Panc1 (cell line): ENCODE data around the gene TBC1D22A. TPM values are rescaled to one million over a fixed set of nuclear protein-coding genes. Genes with fewer than 3 reads are reported as not detected.

ENCODE experiments used
- ATAC-seq: fragments of 200-7000 bp; cut with Tn5 transposase; 2 replicates; pipeline ENCODE4 v1.9.1; 2020; ENCODE audit warnings: mild to moderate bottlenecking, moderate library complexity
- BruUV-seq: library from RNA; stranded (reverse); fragments of 400-500 nt; replicated peaks from 2 replicates; lab custom pipeline; 2021; lab: Mats Ljungman, UMichigan
- CTCF ChIA-PET: fragments of 300-600 bp; sonication (Branson Sonifier 250); formaldehyde crosslinking; loops from one replicate; lab custom pipeline; 2022; ENCODE audit warnings: antibody characterized with exemption; lab: Charles Lee
- POLR2A ChIA-PET: fragments of 300-600 bp; sonication (Branson Sonifier 250); formaldehyde crosslinking; loops from one replicate; lab custom pipeline; 2022; ENCODE audit warnings: antibody characterized with exemption; lab: Charles Lee
- DNase-seq: peaks from one replicate; pipeline ENCODE4 v3.0.0-alpha.2; 2010; ENCODE audit warnings: low read depth, low spot score
- H3K27ac ChIP-seq: 2 replicates; pipeline ENCODE4 v1.5.1; 2011; ENCODE audit warnings: mild to moderate bottlenecking, low read length, inconsistent platforms
- H3K27me3 ChIP-seq: fragments of 200-500 bp; sonication (Bioruptor generic); 2 replicates; pipeline ENCODE4 v1.6.0; 2014; ENCODE audit warnings: low read length, inconsistent platforms; ENCODE audit not compliant: control insufficient read depth, insufficient read depth
- H3K36me3 ChIP-seq: fragments of 200-500 bp; sonication (Bioruptor generic); 2 replicates; pipeline ENCODE4 v1.5.1; 2014; ENCODE audit warnings: inconsistent platforms, mild to moderate bottlenecking, low read length, moderate library complexity; ENCODE audit not compliant: control insufficient read depth, insufficient read depth
- H3K4me1 ChIP-seq: 2 replicates; pipeline ENCODE4 v1.5.1; 2011; ENCODE audit warnings: inconsistent platforms, mild to moderate bottlenecking, low read length, moderate library complexity; ENCODE audit not compliant: control insufficient read depth, insufficient read depth
- H3K4me3 ChIP-seq, 2 experiments: 2 replicates each; pipeline ENCODE4 v1.5.1; 2011 to 2012; ENCODE audit warnings: low read depth in 2 of 2, low read length in 2 of 2, mild to moderate bottlenecking in 2 of 2, inconsistent platforms in 1 of 2, moderate library complexity in 1 of 2
- H3K9me3 ChIP-seq: fragments of 200-500 bp; sonication (Bioruptor generic); 2 replicates; pipeline ENCODE4 v1.5.1; 2014; ENCODE audit warnings: low read depth, mild to moderate bottlenecking, inconsistent platforms, low read length, moderate library complexity; ENCODE audit not compliant: control insufficient read depth, insufficient read depth
- CTCF ChIP-seq: fragments of 450-650 bp; IDR thresholded peaks from 2 replicates; pipeline ENCODE4 v1.5.1; 2017; ENCODE audit warnings: mild to moderate bottlenecking
- POLR2AphosphoS5 ChIP-seq: IDR thresholded peaks from 2 replicates; pipeline ENCODE4 v1.6.1; 2012; ENCODE audit warnings: mild to moderate bottlenecking, low read depth, low read length, moderate library complexity
- REST ChIP-seq, 2 experiments: IDR thresholded peaks; 2 replicates each; pipeline ENCODE4 v1.6.1; 2011 to 2012; ENCODE audit warnings: low read depth in 2 of 2, control low read depth in 1 of 2, low read length in 1 of 2, mild to moderate bottlenecking in 1 of 2, moderate library complexity in 1 of 2; ENCODE audit not compliant: insufficient read depth in 1 of 2
- SIN3A ChIP-seq: IDR thresholded peaks from 2 replicates; pipeline ENCODE4 v1.6.1; 2012; ENCODE audit warnings: low read depth, mild to moderate bottlenecking, low read length, moderate library complexity, borderline replicate concordance; ENCODE audit not compliant: insufficient read depth
- TCF7L2 ChIP-seq: IDR thresholded peaks from 2 replicates; pipeline ENCODE4 v1.6.1; 2011; ENCODE audit warnings: mild to moderate bottlenecking, low read depth, low read length, inconsistent platforms
- in situ Hi-C: cut with HindIII; loops from 2 replicates; pipeline ENCODE4 v1.10.0; 2016; ENCODE audit warnings: low sequenced_read_pairs, low pct_unique_long_range_greater_than_20kb
- intact Hi-C: fragments of 100-400 bp; cut with micrococcal nuclease; formaldehyde crosslinking; loops from one replicate; pipeline ENCODE4 v1.10.0; 2022; ENCODE audit not compliant: unreplicated experiment
- total RNA-seq: library from RNA; stranded (reverse); gene quantifications from one replicate; pipeline ENCODE4 v1.2.1, GENCODE V29; 2021; ENCODE audit not compliant: unreplicated experiment

Gene TBC1D22A
- total RNA-seq, 1 experiment from 2014 or later, result 28.7 TPM

GRCh38 chr22:46789992-46790391 lies 27.5 kb downstream of the TBC1D22A start:
- H3K36me3 ChIP-seq, result no peaks in the 10 kb centered on the region
- in situ Hi-C loops, result no loop called here
- ATAC-seq (no peak), DNase-seq (no peak)
- no peak overlapping the region for H3K4me3 ChIP-seq
- ChIA-PET POLR2A (no interaction called here), CTCF (no interaction called here)
- TF ChIP-seq POLR2AphosphoS5 (no peak), TCF7L2 (no peak), REST (IDR thresholded peaks at IDR 0.05; ENCODE audit: insufficient read depth in 1 of 2, low read depth in 2 of 2, low read length in 1 of 2) (no peak), SIN3A (no peak), CTCF (no peak)
- intact Hi-C loops, result no loop called here
- no TSS peak for BruUV-seq
- H3K9me3 ChIP-seq, result no peaks in the 10 kb centered on the region
- no peak overlapping the region for H3K27ac ChIP-seq
- no peaks in the 10 kb centered on the region for H3K4me1 ChIP-seq
- H3K27me3 ChIP-seq, result no peaks in the 10 kb centered on the region

GRCh38 chr22:46791201-46791731 lies 28.8 kb downstream of the TBC1D22A start:
- ATAC-seq (no peak), DNase-seq (no peak)
- H3K4me3 ChIP-seq, result no peak overlapping the region
- intact Hi-C loops (no loop called here), in situ Hi-C loops (no loop called here)
- no peak for TF ChIP-seq CTCF
- TF ChIP-seq SIN3A, result no peak
- POLR2A ChIA-PET, result no interaction called here
- CTCF ChIA-PET, result no interaction called here
- H3K9me3 ChIP-seq, result no peaks in the 10 kb centered on the region
- H3K27ac ChIP-seq, result no peak overlapping the region
- BruUV-seq, result no TSS peak
- no peaks in the 10 kb centered on the region for H3K4me1 ChIP-seq
- no peaks in the 10 kb centered on the region for H3K27me3 ChIP-seq
- H3K36me3 ChIP-seq, result no peaks in the 10 kb centered on the region
